Activated naive CD4-positive, alpha-beta T cell treated with anti-CD3 and anti-CD28 coated beads, Interleukin-2, amount 50 U/mL, for 24 hours (primary cell): ENCODE results near the gene DBN1.

Experiments
- H3K27ac Mint-ChIP-seq: one replicate; pipeline ENCODE4 v1.8.0; 2021; ENCODE audit warnings: mild to moderate bottlenecking, mixed read lengths
- H3K27me3 Mint-ChIP-seq: one replicate; pipeline ENCODE4 v1.8.0; 2021; ENCODE audit warnings: mixed read lengths
- H3K36me3 Mint-ChIP-seq: one replicate; pipeline ENCODE4 v1.8.0; 2021; ENCODE audit warnings: mixed read lengths
- H3K4me1 Mint-ChIP-seq: one replicate; pipeline ENCODE4 v1.8.0; 2021; ENCODE audit warnings: mixed read lengths
- H3K4me3 Mint-ChIP-seq: one replicate; pipeline ENCODE4 v1.8.0; 2021; ENCODE audit warnings: mild to moderate bottlenecking, mixed read lengths
- H3K9me3 Mint-ChIP-seq: one replicate; pipeline ENCODE4 v1.8.0; 2021; ENCODE audit warnings: mixed read lengths

Gene DBN1

GRCh38 chr5:177409043-177409801, 64.2 kb downstream of the DBN1 start, which contains the start of gene F12:
Gene F12, minus strand, starts transcription at chr5:177409564. Its CDS starts 37 bp downstream, at chr5:177409527.
- Mint-ChIP-seq H3K36me3 (no peaks in the 10 kb centered on the region), H3K27ac (no peak within 1 kb of the TSS), H3K9me3 (no peaks in the 10 kb centered on the region), H3K4me3 (no peak within 1 kb of the TSS), H3K4me1 (peaks cover 26% of the 10 kb centered on the region), H3K27me3 (no peaks in the 10 kb centered on the region)
